WI38 (cell line): ENCODE measurements around the gene SNX11.

Experiments used
- H3K4me3 ChIP-seq: 2 replicates; pipeline ENCODE4 v1.5.1; 2011; ENCODE audit warnings: low read depth, mild to moderate bottlenecking, control low read depth, low read length
- TF ChIP-seq, protein P1 (sequence below): IDR thresholded peaks from 2 replicates; pipeline ENCODE4 v1.5.1; 2012; ENCODE audit warnings: low read depth, mild to moderate bottlenecking, control low read depth, low read length

The SNX11 gene

DNA sequence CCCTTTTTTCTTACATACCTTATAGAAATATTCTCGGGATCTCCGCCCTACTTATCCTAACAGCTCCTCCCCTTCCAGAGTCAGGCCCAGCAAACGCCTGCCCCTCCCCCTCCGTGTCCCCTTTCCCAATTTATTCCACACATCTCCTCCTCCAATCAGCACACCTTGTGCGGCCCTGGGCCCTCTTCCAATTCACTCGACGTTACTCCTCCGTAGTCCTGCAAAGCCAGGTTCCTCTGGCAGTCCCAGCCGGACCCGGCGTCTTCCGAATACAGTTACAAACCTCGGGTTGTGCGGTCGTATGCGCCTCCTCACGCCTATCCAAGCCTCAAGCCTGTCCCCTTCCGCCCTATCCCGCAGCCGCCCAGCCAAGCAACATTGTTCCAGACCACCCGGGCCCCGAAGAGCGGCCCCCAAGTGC lies 7.0 kb upstream of the SNX11 start:
- peak overlapping the region; percentile 89 for H3K4me3 ChIP-seq
- TF ChIP-seq, protein P1, sequence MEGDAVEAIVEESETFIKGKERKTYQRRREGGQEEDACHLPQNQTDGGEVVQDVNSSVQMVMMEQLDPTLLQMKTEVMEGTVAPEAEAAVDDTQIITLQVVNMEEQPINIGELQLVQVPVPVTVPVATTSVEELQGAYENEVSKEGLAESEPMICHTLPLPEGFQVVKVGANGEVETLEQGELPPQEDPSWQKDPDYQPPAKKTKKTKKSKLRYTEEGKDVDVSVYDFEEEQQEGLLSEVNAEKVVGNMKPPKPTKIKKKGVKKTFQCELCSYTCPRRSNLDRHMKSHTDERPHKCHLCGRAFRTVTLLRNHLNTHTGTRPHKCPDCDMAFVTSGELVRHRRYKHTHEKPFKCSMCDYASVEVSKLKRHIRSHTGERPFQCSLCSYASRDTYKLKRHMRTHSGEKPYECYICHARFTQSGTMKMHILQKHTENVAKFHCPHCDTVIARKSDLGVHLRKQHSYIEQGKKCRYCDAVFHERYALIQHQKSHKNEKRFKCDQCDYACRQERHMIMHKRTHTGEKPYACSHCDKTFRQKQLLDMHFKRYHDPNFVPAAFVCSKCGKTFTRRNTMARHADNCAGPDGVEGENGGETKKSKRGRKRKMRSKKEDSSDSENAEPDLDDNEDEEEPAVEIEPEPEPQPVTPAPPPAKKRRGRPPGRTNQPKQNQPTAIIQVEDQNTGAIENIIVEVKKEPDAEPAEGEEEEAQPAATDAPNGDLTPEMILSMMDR, result no peak

DNA sequence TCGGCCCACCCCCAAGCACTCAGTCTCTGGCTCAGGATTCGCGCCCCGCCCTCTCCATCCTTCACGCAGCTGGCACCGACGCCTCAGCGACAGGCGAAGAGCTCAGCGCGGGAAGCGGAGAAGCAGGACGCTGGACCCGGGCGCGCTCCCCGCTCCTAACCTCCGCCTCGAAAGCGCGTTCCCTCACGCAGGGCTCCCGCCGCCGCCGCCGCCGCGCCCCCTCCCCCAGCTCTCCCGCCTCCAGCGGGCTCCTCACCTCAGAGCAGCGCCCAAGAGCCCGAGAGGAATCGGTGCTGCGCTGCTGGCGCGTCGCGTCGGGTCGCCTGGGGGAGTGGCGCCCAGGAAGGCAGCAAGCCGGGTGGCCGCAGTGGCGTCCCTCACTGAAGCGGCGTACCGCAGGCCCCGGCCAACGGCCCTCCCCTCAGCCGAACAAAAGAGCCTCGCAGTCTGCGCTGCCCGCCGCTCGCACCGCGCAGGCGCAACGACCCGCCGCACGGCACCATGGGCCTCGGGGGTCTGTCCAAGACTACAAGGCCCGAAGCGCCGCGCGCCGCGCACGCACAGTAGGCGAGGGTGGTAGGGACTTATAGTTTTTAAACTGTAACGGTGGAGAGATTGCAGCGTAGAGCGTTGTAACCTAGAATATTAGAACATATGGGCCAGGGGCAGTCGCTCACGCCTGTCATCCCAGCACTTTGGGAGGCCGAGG lies 6.4 kb upstream of the SNX11 start, which contains the start of gene CBX1:
Gene CBX1 (minus strand): TSS at position 467 of the 709 bp plus-strand sequence. CDS start 24,474 bp downstream, outside the sequence.
- TF ChIP-seq, protein P1, result no peak
- peak within 1 kb of the TSS; percentile 89 for H3K4me3 ChIP-seq

DNA sequence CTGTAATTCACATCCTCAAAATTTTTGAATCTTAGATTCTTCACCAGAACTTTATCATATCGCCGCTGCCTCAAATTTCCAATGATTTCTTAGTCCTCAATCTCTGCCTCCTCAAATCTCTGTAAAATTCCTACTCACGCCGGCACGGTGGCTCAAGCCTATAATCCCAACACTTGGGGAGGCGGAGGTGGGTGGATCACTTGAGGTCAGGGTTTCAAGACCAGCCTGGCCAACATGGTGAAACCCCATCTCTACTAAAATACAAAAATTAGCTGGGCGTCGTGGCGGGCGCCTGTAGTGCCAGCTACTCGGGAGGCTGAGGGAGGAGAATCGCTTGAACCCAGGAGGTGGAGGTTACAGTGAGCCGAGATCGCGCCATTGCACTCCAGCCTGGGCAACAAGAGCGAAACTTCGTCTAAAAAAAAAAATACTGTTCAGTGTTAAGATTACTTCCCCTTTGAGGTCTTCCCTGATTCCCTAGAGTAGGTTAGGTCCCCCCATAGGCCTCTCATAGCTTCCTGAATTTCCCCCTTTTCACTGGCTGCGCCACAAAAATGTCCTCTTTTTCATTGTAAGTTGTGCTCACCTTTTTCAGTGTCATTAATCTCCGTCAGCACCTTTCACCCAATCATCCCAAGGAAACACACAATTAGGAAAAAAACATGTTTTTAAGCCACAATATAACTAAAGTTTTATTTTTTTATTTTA lies 5.4 kb upstream of the SNX11 start:
- H3K4me3 ChIP-seq, result peak overlapping the region; percentile 89
- TF ChIP-seq, protein P1, result no peak

DNA sequence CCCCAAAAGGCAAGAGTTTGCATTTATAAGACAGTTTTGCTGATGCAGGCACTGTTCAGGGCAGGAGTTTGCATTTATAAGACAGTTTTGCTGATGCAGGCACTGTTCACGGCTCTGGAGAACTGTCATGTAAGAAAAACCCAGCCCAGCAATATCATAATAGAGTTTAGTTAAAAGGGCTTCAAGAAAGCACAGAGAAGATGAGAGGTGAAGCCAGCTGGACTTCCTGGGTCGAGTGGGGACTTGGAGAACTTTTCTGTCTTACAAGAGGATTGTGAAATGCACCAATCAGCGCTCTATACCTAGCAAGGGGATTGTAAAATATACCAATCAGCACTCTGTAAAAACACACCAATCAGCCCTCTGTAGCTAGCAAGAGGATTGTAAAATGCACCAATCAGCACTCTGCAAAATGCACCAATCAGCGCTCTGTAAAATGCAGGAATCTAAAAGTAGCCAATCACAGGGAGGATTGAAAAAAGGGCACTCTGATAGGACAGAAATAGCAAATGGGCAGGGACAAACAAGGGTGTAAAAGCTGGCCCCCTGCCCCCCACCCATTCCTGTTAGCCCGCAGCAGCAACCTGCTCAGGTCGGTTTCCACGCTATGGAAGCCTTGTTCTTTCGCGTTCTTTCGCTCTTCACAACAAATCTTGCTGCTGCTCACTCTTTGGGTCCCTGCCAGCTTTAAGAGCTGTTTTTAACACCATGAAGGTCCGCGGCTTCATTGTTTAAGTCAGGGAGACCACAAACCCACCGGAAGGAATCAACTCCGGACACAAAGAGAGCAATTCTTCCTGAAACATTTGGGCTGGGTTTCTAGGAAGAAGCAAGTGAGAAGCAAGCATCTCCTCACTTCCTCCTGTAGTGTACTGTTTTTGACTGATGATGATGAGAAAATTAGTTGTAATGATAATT lies 4.5 kb upstream of the SNX11 start:
- TF ChIP-seq, protein P1, result no peak
- no peak overlapping the region for H3K4me3 ChIP-seq

DNA sequence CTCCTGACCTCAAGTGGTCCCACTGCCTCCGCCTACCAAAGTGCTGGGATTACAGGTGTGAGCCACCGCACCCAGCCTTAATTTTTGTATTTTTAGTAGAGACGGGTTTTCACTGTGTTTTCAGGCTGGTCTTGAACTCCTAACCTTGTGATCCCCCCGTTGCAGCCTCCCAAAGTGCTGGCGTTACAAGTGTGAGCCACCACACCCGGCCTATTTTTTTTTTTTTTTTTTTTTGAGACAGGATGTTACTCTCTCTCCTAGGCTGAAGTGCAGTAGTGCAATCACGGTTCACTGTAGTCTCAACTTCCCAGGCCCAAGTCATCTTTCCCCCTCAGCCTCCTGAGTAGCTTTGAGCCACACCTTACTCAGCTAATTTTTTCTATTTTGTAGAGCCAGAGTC lies 3.1 kb upstream of the SNX11 start:
- TF ChIP-seq, protein P1, result no peak
- H3K4me3 ChIP-seq, result no peak overlapping the region

DNA sequence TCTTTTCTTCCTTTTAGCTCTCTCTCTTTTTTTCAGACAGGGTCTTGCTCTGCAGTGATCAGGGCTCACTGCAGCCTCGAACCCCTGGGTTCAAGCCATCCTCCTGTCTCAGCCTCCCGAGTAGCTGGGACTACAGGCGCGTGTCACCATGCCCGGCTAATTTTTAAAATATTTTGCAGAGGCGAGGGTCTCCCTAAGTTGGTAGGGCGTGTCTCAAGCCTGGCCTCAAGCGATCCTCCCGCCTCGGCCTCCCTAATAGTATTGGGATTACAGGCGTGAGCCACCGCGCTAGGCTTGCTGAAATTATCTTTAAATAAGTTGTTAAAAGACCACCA lies 797 bp upstream of the SNX11 start:
- peak overlapping the region; percentile 95 for H3K4me3 ChIP-seq
- TF ChIP-seq, protein P1, result no peak
